Colonic mucosa (tissue), 4 donors: ENCODE data around the gene LTBR. TPM values are rescaled to one million over a fixed set of nuclear protein-coding genes. Genes with fewer than 3 reads are reported as not detected.

Source experiments
- DNase-seq: peaks from one replicate; pipeline ENCODE4 v3.0.0-alpha.2; 2020
- H3K27ac ChIP-seq: fragments of 200-600 bp; one replicate; pipeline ENCODE4 v1.8.0; 2021
- H3K27me3 ChIP-seq: fragments of 200-600 bp; one replicate; pipeline ENCODE4 v1.8.0; 2021
- H3K36me3 ChIP-seq: fragments of 200-600 bp; one replicate; pipeline ENCODE4 v1.8.0; 2021
- H3K4me1 ChIP-seq: fragments of 200-600 bp; one replicate; pipeline ENCODE4 v1.8.0; 2021; ENCODE audit warnings: mild to moderate bottlenecking
- H3K4me3 ChIP-seq: fragments of 200-600 bp; one replicate; pipeline ENCODE4 v1.8.0; 2021
- H3K9ac ChIP-seq, 2 donors: one replicate each; pipeline ENCODE4 v1.7.0; 2013; ENCODE audit warnings: control low read depth in 2 of 2, low read depth in 2 of 2, low read length in 2 of 2
- H3K9me3 ChIP-seq: fragments of 200-600 bp; one replicate; pipeline ENCODE4 v1.8.0; 2021
- CTCF ChIP-seq: fragments of 200-600 bp; IDR thresholded peaks from one replicate; pipeline ENCODE4 v1.8.0; 2022; ENCODE audit warnings: antibody characterized with exemption, mild to moderate bottlenecking
- intact Hi-C: fragments of 100-400 bp; cut with DNase I; formaldehyde crosslinking; loops from one replicate; pipeline ENCODE4 v1.14.1; 2022
- total RNA-seq, 2 donors: library from RNA; stranded (reverse); fragmentation: NEBNext Ultra II Directional in 1 of 2; extraction: Animal tissue kit (Norgen Biotek cat#: 25700) in 1 of 2; gene quantifications; one replicate each; pipeline ENCODE4 v1.2.1, GENCODE V29; 2021
- donor health status: healthy.
- donor health status: DM: no; HTN: no; CAD: no.
- donor health status: DM: no; HTN: no; CAD: no.

LTBR gene
- total RNA-seq, 2 donors from 2014 or later, result 84.8 to 129 TPM

- no peak for TF ChIP-seq CTCF
- intact Hi-C loops, result no loop called here
- H3K27ac ChIP-seq, result peak overlapping the region; percentile 57
- no peaks in the 10 kb centered on the region for H3K27me3 ChIP-seq
- no peaks in the 10 kb centered on the region for H3K36me3 ChIP-seq
- H3K9ac ChIP-seq, result peak overlapping the region in 1 of 2 donors; percentile 9
- DNase-seq, result no peak
- no peak overlapping the region for H3K4me3 ChIP-seq
- peaks cover 3% of the 10 kb centered on the region for H3K4me1 ChIP-seq
- H3K9me3 ChIP-seq, result no peaks in the 10 kb centered on the region
Observed at GRCh38 chr12:6352193-6353173, 31.5 kb upstream of the LTBR start.

DNA sequence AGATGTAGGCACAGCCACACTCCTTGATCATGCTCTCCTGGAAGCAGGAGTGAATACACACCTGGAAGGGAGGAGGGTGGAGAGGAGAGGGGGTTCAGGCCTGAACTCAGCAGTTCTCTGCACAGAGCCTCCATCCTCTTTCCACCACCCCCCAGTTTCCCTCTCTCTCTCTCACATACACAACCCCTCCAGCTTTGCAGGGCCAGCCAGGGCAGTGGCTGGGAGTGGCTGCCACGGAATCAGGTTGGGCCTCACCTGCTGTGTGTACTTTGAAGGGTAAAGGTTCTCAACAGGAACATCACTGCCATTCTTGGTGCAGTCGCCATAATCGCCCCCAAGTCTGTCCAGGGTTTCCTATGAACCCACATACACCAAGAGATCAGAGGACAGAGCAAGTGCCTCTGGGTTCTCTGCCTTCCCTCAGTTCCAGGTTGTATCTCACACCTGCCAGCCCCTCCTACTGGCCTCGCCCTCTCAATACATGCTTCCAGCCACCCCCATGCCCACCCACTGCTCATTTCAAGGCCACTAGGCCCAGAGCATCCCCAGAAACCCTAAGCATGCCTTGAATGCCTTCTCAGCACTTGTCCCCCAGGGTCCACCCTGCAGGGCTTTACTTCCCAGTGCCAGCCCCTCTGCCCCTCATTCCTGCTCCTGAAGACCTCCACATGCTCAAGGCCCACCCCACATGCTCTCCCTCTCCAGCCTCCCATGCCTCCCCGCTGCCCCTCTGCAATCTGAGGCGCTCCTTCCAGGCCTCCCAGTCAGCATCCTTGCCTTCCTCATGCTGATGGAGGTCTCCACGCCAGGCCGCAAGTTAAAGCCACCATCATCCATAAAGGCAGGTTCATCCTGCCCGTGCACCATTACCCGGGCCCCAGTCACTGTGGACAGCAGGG, 29.2 kb upstream of the LTBR start:
- H3K4me3 ChIP-seq, result no peak overlapping the region
- no peaks in the 10 kb centered on the region for H3K36me3 ChIP-seq
- TF ChIP-seq CTCF, result no peak
- H3K4me1 ChIP-seq, result peaks cover 3% of the 10 kb centered on the region
- H3K27me3 ChIP-seq, result no peaks in the 10 kb centered on the region
- no peak overlapping the region for H3K27ac ChIP-seq
- no peaks in the 10 kb centered on the region for H3K9me3 ChIP-seq
- no peak for DNase-seq
- H3K9ac ChIP-seq, result peak overlapping the region in 1 of 2 donors; percentile 55
- intact Hi-C loops, result no loop called here

GRCh38 chr12:6355491-6356373, 28.2 kb upstream of the LTBR start:
- Histone ChIP-seq H3K4me1 (peaks cover 7% of the 10 kb centered on the region), H3K27me3 (no peaks in the 10 kb centered on the region), H3K9ac (no peak overlapping the region), H3K36me3 (no peaks in the 10 kb centered on the region), H3K9me3 (no peaks in the 10 kb centered on the region), H3K27ac (no peak overlapping the region), H3K4me3 (no peak overlapping the region)
- intact Hi-C loops, result no loop called here
- DNase-seq, result peak; percentile 51
- TF ChIP-seq CTCF, result no peak

DNA sequence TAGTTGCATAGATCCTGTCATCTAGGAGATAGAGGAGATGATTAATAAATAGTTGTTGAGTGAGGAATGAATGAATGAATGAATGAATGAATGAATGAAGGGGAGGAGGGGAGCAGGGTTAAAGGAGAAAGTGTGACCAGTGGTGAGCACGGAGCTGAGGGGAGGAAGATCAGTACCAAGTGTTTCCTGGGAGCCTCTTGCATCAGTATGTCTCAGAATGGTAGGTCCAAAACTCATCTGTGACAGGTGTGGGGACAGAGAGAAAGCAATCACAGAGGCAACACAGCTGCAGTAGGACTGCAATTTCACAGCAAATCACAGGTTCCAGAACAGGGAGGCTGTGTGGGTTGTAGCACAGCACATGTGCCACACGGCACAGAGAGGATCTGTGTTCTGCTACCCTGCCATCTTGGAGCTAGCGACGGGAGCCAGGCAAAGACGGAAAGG, 27.6 kb upstream of the LTBR start:
- Histone ChIP-seq H3K36me3 (no peaks in the 10 kb centered on the region), H3K27ac (no peak overlapping the region), H3K9ac (no peak overlapping the region), H3K4me3 (no peak overlapping the region), H3K4me1 (peaks cover 8% of the 10 kb centered on the region), H3K9me3 (no peaks in the 10 kb centered on the region), H3K27me3 (no peaks in the 10 kb centered on the region)
- intact Hi-C loops, result no loop called here
- no peak for TF ChIP-seq CTCF
- DNase-seq, result no peak
